Middle frontal gyrus (tissue), 1 donor: Measurements from ENCODE around the gene NID2.

Source experiments
- DNase-seq: peaks from one replicate; pipeline ENCODE4 v3.0.0-alpha.2; 2015; ENCODE audit warnings: low spot score; ENCODE audit errors: extremely low spot score

The NID2 gene

DNA sequence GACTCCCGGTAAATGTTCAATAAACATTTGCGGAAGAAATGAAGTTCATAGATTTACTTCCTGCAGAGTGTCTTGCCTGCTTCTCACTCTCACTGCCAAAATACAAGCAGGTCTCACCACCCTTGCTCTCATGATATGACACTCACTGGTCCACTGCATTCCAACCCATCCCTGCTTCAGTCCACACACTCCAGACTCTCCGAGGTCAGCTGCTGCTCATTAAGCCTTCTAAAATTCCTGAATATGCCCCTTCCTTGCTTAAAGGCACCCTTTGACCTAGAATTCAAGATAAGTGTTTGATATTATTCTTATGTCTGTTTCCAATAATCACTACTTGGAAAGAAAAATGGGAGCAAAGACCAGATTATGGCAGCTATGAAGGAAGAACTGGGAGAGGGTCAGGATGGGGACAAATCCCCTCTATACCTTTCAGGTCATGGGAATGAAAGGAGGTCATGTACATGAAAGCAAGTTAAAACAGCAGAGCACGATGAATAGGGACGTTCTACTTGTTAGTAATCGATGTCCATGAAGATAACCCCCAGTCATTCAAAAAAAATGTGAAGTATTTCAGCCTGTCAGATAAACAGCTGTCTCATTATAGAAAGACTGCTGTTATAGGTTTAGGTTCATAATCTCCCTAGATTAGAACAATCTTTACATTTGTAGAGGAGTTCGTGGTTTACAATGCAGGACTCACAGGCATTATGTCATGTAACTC, 10.5 kb upstream of the NID2 start:
- no peak for DNase-seq

DNA sequence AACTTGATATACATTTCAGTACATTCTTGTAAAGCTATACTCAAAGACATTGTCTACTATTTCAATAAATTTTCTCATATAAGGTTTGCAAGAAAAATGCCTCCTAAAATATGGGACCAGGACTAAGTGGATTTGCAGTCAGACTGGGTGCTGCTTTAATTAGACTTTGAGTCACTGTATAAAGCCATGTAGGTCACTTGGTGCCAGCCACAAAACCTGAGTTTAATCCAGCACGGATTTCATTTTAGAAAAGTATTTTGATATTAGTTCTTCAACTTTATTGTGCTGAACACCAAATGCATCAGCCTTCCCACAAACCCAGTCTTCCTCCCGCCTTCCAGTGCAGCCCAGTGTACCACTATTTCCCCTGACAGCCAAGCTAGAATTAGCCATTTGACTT, 9.9 kb upstream of the NID2 start:
- no peak for DNase-seq

DNA sequence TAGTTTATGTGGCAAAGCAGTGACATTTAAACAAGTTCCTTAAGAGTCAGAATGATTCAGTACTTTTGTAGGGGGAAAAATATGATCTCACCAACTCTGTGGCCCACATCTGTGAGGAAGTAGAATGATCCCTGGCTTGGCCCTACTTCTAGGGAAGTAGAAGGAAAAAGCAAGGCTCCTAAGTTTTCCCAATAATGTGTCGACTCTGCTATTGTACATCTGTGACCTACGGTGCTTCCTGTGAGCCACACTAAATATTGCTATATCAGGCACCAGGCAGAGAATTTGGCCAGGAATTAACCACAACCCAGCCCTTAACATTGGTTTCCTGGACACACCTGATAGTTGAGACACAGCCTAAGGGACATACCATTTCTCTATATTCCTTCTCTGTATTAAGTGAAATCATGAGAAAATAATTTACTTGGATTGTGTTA, 9.3 kb upstream of the NID2 start:
- DNase-seq = no peak

DNA sequence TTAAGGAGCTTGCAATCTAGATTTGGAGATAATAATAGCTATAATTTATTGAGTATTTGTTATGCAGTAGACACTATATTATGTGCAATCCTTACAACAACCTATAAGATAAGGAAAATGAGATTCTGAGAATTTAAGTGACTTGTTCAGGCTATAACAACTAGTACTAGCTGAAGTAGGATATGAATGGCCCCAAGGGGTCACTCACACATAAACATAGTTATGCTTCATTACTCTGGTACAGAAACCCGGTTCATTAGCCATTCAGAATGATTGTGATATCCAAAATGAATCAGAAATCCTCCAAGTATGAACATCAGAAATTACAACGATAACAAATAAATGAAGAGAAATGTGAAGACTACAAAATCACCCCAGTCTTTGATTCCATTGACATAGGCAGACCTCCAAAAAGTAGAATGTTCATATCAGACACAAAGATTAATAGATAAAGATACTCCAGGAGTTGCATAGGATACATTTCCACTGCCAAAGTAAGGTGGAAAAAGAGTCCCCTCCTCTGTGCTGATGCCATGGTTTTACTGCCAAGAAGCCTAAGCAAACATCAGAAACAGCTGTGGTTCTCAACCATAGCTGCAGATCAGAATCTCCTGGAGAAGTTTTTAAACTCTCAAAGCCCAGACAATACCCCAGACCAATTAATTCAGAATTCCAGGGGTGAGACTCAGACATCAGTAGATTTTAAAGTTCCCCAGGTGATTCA, 8.6 kb upstream of the NID2 start:
- DNase-seq = no peak

DNA sequence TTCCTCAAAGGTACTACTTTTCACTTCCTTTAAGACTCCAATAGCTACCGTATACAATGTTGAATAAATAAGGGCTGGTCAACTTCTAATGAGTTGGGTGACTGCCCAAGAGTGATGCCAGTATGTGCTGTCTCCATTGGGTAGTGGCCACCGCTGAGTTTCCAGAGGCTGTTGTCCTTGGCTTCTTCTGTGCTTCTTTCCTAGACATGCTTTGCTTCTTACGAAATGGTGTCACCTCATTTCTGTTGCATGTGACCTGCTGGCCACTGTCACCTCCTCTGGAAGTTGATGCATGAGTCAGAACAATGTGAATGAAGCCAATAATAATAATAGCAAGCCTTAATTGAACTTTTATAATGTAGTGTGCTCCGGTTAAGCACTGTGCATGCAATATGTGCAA, 7.5 kb upstream of the NID2 start:
- no peak for DNase-seq

DNA sequence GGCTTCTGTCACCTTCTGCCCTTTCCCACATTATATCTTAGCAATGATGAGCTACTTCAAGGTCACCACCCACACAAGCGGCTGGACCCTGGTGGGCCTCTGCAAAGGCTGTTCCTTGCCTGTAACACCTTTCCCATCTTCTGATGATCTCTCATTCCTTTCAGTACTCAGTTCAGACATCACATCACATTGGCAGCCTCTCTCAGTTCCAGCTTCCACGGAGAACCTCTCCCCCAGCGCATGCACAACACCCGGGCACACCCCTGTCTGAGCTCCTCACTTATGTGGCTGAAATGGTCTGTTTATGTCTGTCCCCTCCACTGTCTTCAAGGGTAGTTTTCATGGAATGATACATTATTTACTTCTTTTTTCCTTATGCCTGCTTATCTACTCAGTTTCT, 6.5 kb upstream of the NID2 start:
- no peak for DNase-seq

GRCh38 chr14:52073251-52073650, 4.4 kb upstream of the NID2 start:
- no peak for DNase-seq

GRCh38 chr14:52072266-52072780, 3.5 kb upstream of the NID2 start:
- no peak for DNase-seq

GRCh38 chr14:52071675-52072074, 2.8 kb upstream of the NID2 start:
- DNase-seq = no peak

DNA sequence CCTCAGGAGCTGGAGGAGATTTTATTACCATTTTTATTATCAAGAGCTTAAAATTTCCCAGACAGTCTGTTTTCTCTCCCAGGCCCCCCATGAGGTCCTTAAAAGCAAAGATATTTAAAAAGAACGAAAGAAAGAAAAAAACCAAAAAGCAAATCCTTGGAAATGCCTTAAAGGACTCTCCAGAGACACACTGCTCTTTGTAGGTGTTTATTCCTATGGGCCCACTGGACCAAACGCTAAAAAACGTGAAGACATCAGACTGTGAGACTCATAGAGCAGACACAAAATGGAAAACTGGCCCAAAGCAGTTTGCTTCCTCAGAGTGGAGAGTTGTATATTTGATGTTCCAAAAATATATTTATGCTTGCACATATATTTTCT, 1.2 kb upstream of the NID2 start:
- no peak for DNase-seq

- no peak for DNase-seq
Measured at GRCh38 chr14:52069307-52070050, 620 bp upstream of the NID2 start.

GRCh38 chr14:52067873-52068614, 815 bp downstream of the NID2 start:
- DNase-seq = no peak

GRCh38 chr14:52064174-52064573, 4.7 kb downstream of the NID2 start:
- no peak for DNase-seq

- DNase-seq = no peak
Measured at GRCh38 chr14:52063052-52063462, 5.8 kb downstream of the NID2 start.

GRCh38 chr14:52061890-52062289, 7.0 kb downstream of the NID2 start:
- no peak for DNase-seq

- DNase-seq = no peak
Measured at GRCh38 chr14:52061390-52061789, 7.5 kb downstream of the NID2 start.

DNA sequence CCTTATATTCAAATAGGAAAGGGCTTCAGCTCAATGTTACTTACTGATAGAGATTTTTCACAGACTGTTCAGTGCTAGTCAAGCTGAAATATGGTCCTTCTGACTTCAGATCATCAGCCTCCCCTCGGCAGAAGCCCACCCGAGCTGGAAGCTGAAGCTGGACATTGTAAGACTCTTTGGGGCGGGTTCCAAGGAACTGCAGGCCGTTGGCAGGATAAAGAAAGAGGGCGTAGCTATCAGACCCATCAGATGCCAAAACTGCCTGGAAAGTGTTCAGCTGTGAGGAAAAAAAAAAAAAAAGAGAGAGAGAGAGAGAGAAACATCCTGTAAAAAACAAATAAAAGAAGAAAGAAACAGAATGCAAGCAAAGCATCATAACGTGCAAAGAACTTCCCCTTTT, 8.8 kb downstream of the NID2 start:
- DNase-seq = no peak

DNA sequence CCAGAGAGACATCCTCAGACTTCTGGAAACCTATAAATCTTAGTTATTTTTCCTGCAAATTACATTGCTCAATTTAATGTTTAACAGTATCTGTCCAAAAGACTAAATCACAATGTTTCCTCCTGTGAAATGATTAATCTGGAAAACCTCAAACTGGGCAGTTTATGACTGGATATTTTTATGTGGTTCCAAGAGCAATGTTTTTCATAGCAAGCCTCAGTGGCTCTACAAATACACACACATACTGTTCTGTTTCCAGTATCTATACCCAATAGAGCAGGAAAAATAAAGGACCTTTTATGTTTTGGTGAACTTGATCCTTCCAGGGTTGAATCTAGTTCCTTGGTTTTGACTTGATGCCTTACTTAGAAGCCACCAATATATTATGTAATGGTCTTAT, 9.2 kb downstream of the NID2 start:
- DNase-seq = no peak

DNA sequence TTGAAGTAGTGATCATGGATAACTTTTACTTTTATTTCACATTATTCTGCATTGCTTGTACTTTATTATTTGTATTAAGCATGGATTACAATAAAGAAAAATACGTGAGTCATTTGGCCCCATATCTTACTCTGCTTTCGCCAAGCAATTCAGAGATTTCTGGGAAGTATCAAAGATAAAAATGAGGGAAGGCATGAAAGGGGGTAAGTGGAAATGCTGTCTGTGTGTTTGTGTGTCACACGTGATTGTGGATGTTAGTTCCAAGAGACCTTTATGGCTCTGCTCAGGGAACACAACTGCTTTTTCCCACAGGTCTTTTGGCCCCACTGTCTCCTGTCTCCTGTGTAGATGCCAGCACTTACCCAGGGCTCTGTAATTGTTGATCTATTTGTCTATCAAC, 10.5 kb downstream of the NID2 start:
- DNase-seq = no peak

GRCh38 chr14:52055167-52055566, 13.7 kb downstream of the NID2 start:
- DNase-seq = no peak

DNA sequence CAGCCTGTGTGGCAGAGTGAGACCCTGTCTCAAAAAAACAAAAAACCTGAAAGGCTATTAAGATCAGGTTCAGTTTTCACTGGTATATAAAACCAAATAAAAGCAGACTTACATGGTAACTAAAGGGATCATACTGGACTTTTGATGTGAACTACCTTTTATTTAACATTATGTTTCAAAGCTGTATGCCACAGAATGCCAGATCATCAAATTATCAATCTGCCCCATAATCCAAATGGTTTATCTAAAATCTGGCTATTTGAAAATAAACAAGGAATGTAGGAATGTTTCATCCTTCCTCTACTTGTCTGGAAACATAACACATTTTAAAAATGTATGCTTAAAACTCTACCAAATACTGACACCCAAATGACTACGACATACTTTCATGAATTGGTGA, 14.2 kb downstream of the NID2 start:
- no peak for DNase-seq

GRCh38 chr14:52053044-52053443, 15.8 kb downstream of the NID2 start:
- no peak for DNase-seq
